Astrocyte of the spinal cord (primary cell): ENCODE measurements around the gene C3AR1.
"Not testable (repeated sequence)": the region's sequence is repeated elsewhere in the genome, so short reads cannot be mapped to it uniquely, and the experiment has no call there.

Source experiments
- DNase-seq: peaks from one replicate; pipeline ENCODE4 v3.0.0; 2011; ENCODE audit warnings: low read depth, low spot score
- H3K4me3 ChIP-seq: 2 replicates; pipeline ENCODE4 v1.5.1; 2011; ENCODE audit warnings: low read depth, mild to moderate bottlenecking, low read length, moderate library complexity
- in situ Hi-C: cut with HindIII; loops from 2 replicates; pipeline ENCODE4 v1.10.0; 2017; ENCODE audit warnings: low sequenced_read_pairs
- TF ChIP-seq, protein P1 (sequence below): IDR thresholded peaks from 2 replicates; pipeline ENCODE4 v1.5.1; 2012; ENCODE audit warnings: low read depth, mild to moderate bottlenecking, low read length, inconsistent platforms

Gene C3AR1

DNA sequence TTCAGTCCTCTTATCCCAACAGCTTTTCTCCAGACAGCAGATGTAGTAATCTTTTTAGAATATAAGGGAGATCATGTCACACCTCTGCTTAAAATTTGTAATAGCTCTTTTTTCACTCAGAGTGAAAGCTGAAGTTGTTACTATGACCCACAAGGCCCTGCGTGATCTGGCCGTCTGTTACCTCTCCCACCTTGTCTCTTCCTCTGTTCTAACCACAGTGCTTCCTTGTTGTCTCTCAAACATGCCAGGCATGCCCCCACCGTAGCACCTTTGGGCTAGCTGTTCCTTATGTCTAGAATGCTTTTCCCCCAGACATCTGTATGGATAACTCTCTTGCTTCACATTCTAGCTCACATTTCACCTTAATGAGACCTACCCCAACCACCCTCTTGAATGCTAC is 22.4 kb upstream of the C3AR1 start:
- in situ Hi-C loops: no loop called here
- no peak overlapping the region for H3K4me3 ChIP-seq
- TF ChIP-seq, protein P1, sequence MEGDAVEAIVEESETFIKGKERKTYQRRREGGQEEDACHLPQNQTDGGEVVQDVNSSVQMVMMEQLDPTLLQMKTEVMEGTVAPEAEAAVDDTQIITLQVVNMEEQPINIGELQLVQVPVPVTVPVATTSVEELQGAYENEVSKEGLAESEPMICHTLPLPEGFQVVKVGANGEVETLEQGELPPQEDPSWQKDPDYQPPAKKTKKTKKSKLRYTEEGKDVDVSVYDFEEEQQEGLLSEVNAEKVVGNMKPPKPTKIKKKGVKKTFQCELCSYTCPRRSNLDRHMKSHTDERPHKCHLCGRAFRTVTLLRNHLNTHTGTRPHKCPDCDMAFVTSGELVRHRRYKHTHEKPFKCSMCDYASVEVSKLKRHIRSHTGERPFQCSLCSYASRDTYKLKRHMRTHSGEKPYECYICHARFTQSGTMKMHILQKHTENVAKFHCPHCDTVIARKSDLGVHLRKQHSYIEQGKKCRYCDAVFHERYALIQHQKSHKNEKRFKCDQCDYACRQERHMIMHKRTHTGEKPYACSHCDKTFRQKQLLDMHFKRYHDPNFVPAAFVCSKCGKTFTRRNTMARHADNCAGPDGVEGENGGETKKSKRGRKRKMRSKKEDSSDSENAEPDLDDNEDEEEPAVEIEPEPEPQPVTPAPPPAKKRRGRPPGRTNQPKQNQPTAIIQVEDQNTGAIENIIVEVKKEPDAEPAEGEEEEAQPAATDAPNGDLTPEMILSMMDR: no peak
- no peak for DNase-seq

DNA sequence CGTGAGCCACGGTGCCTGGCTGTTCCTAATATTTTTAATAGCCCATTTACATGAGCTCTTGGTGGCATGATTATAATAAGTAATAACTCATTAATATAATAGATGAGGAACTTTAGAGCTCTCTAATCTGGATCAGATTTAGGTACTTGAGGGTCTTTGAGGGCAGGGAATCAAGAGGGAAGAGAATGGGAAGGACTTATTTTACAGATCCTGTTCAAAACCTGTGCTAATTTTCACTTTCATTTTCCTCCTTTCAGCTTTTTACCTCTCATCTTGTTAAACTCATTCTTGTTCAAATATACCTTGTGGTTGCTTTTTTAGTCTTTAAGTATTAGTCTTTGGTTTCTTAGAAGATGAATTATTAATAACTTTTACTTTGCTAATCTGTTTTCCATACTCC is 21.5 kb upstream of the C3AR1 start:
- in situ Hi-C loops: no loop called here
- DNase-seq: no peak
- H3K4me3 ChIP-seq: no peak overlapping the region
- TF ChIP-seq, protein P1: no peak

DNA sequence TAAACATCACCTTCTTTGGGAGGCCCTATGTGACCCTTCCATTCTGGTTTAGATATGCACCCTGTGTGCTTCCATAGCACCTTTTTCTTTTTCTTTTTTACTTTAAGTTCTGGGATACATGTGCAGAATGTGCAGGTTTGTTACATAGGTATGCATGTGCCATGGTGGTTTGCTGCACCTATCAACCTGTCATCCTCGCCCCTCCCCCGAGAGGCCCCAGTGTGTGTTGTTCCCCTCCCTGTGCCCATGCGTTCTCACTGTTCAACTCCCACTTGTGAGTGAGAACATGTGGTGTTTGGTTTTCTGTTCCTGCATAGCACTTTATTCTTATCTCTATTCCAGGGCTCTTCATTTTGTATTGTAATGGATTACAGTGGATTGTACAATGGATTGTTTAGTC is 18.2 kb upstream of the C3AR1 start:
- in situ Hi-C loops, H3K4me3 ChIP-seq, DNase-seq: not testable (repeated sequence)

DNA sequence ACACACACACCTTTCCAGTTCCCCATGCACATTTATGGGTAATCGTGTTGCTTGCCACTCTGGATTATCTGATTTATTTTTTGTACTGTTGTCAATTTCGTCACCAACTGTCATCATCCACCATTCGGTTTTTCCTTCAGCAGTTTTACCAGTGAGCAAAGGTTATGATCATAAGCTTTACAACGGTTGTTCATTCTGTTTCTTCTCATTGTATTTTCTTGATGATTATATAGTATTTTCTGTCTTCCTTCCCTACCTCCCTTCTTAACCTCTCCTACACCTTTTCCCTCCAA is 16.6 kb upstream of the C3AR1 start:
- no peak for DNase-seq
- TF ChIP-seq, protein P1: no peak
- in situ Hi-C loops: no loop called here
- peak overlapping the region; percentile 95 for H3K4me3 ChIP-seq

DNA sequence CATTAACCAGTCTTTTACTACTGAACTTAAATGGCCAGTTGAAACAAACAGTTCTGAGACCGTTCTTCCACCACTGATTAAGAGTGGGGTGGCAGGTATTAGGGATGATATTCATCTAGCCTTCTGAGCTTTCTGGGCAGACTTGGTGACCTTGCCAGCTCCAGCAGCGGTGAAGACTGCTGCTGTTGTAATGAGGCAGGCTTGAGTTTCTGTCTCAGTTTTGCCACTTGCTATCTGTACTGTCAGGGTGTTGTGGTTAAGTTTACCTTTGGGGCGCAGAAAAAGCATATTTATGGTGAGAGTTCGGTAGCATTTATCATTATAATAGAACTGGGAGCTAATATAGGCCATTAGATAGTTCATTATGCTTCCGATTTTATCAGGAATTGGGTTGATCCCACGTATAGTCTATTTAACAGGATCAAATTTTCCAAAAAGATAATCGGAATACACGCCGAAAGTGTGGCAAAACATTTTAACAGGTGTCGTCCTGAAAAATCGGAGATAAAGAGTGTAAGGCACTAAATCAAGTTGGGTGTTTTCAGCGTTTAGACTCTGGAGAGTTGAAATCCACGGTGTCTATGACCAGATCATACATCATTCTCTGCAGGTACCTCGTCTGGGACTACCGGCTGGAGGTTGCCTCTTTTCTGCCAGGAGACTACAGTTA is 15.2 kb upstream of the C3AR1 start:
- peak overlapping the region; percentile 95 for H3K4me3 ChIP-seq
- in situ Hi-C loops: no loop called here
- DNase-seq: no peak
- TF ChIP-seq, protein P1: no peak

DNA sequence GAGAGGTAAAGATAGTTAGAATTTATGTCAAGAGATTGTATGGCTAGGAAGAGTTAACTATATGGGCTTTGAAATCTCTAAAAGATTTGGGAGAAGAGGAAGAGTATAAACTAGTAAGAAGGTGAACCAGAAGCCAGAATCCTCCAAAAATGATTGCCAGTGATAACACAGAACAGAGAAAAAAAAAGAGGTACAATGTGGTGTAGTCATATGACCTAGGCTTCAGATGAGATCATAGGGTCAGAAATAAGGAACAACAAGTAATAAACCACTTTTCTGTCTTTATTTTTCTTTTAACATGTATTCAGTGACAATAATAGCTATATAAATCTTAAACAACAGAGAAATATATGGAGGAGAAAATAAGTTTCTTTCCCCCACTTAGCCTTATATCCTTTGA is 14.0 kb upstream of the C3AR1 start:
- no peak for DNase-seq
- no peak overlapping the region for H3K4me3 ChIP-seq
- in situ Hi-C loops: no loop called here
- TF ChIP-seq, protein P1: no peak

DNA sequence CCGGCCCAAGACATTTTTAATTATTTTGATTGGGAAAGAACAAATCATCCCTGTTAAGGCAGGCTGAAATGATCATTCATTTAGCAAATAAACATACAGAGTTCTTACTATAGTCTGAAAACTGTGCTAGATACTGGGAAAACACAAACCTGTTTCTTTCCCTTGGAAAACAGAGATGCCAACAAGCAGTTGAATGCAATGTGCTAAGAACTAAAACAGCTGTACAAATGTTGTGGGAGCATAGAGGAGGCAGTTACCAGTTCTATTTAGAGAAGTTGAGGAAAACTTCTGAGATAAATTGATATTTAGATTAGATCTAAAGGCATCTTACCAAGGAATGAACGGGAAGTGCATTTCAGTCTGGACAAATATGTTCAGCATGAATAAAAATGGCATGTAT is 12.8 kb upstream of the C3AR1 start:
- no peak for DNase-seq
- in situ Hi-C loops: no loop called here
- H3K4me3 ChIP-seq: no peak overlapping the region
- TF ChIP-seq, protein P1: no peak
